HG02763 (cell line): Measurements from ENCODE around the gene RBM41.

Source experiments
- ATAC-seq: cut with Tn5 transposase; IDR thresholded peaks from one replicate; pipeline ENCODE4 v1.9.1; 2021; ENCODE audit warnings: mild to moderate bottlenecking, moderate library complexity; ENCODE audit not compliant: unreplicated experiment

The RBM41 gene

DNA sequence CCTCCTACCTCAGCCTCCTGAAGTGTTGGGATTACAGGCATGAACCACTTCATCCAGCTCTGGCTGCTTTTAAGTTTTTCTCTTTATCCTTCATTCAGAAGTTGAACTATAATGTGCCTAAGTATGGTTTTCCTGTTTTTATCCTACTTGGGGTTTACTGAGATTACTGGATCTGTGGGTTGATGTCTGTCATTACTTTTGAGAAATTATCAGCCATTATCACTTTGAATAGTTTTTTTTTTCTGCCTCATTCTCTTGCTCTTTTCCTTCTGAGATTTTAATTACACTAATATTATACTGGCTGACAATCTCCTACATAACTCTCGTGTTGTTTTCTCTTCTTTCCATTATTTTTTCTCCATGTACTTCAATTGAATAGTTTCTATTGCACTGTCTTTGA, 71.0 kb downstream of the RBM41 start:
- no peak for ATAC-seq

DNA sequence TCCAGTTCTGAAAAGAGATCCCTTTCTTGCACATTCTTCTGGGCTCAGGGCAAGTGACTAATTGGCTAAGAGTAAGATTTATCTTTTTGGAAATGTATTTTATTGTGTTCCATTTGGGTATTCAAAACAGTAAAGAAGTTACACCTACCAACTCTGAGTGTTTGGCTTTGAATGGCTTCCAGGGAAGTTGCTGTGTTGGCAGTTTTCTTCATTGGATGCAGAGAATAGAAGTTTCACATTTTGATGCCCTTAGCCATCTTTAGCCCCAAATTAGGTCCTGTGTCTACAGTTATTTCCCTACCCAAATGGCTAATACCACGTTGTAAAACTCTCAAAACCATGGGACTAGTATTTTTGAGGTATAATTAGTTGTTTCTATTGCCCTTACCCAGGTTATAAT, 88.9 kb downstream of the RBM41 start:
- no peak for ATAC-seq

DNA sequence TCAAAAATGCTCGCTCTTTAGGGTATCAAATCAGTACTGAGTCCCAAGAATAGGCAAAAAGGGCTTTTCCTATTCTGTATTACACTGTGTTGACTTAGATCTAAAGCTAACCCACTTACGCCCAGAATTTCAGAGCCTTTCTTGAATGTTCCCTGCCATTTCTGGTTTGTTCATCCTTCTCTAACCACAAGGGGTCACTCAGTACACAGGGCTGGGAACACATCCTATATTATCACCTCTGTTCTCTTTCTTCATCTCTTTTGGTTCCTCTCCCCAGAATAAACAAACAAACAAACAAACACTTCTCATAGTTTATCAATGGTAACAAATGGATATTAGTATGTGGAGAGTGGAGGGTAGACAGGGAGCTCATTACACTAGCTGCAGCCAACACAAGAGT, 93.1 kb downstream of the RBM41 start:
- ATAC-seq, result no peak

DNA sequence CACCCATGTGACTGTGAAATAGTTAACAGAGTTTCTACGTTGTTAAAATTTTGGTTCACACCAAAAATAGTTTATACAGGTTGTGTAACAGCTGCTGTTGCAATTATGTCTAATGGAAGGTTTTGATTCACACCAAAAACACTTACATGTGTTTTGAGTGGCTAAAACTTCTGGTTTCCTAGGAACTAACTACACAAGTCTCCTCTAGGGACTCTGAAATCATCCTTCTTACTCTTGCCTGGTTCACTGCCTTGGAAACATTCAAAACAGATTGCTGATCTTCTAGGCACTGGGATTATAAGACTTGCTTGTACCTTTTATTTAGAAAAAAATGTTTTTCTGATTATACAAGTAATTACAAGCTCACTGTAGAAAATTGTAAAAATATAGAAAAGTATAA, 103.7 kb downstream of the RBM41 start:
- ATAC-seq, result no peak
